Trophoblast cell (in vitro differentiated cells and primary cell): ENCODE data around the gene HMGB2.

Source experiments
- DNase-seq, 2 donors: peaks; one replicate each; pipeline ENCODE4 v3.0.0-alpha.2; 2016
- H2AFZ ChIP-seq: 2 replicates; pipeline ENCODE4 v1.6.1; 2013; ENCODE audit warnings: low read length, moderate library complexity, mild to moderate bottlenecking; ENCODE audit not compliant: insufficient read depth, poor library complexity
- H2AK5ac ChIP-seq: 2 replicates; pipeline ENCODE4 v1.6.1; 2013; ENCODE audit warnings: mild to moderate bottlenecking, low read length
- H2BK120ac ChIP-seq: 2 replicates; pipeline ENCODE4 v1.6.1; 2013; ENCODE audit warnings: low read length, mild to moderate bottlenecking, moderate library complexity; ENCODE audit not compliant: insufficient read depth, poor library complexity
- H2BK12ac ChIP-seq: 2 replicates; pipeline ENCODE4 v1.6.1; 2013; ENCODE audit warnings: mild to moderate bottlenecking, low read length, moderate library complexity
- H2BK5ac ChIP-seq: 2 replicates; pipeline ENCODE4 v1.6.1; 2013; ENCODE audit warnings: low read length, low read depth, moderate library complexity, mild to moderate bottlenecking; ENCODE audit not compliant: poor library complexity
- H3K14ac ChIP-seq: 2 replicates; pipeline ENCODE4 v1.6.1; 2013; ENCODE audit warnings: mild to moderate bottlenecking, low read length
- H3K18ac ChIP-seq: 2 replicates; pipeline ENCODE4 v1.6.1; 2013; ENCODE audit warnings: mild to moderate bottlenecking, low read length
- H3K23ac ChIP-seq: 2 replicates; pipeline ENCODE4 v1.6.1; 2013; ENCODE audit warnings: low read length
- H3K27ac ChIP-seq: 2 replicates; pipeline ENCODE4 v1.5.1; 2013; ENCODE audit warnings: low read depth, mild to moderate bottlenecking, inconsistent platforms, low read length, moderate library complexity
- H3K27me3 ChIP-seq: 2 replicates; pipeline ENCODE4 v1.6.1; 2013; ENCODE audit warnings: inconsistent platforms, mild to moderate bottlenecking, low read length, moderate library complexity; ENCODE audit not compliant: insufficient read depth
- H3K36me3 ChIP-seq, 2 experiments: 1 replicate in 1 of 2; 2 replicates in 1 of 2; pipeline ENCODE4 v1.6.1; 2013; ENCODE audit warnings: low read length in 2 of 2, mild to moderate bottlenecking in 2 of 2, moderate library complexity in 1 of 2; ENCODE audit not compliant: insufficient read depth in 2 of 2, control insufficient read depth in 1 of 2
- H3K4ac ChIP-seq: 2 replicates; pipeline ENCODE4 v1.6.1; 2013; ENCODE audit warnings: low read depth, mild to moderate bottlenecking, low read length, moderate library complexity
- H3K4me1 ChIP-seq, 2 experiments: 1 replicate in 1 of 2; 2 replicates in 1 of 2; pipeline ENCODE4 v1.6.1; 2013; ENCODE audit warnings: low read length in 2 of 2, mild to moderate bottlenecking in 2 of 2, moderate library complexity in 1 of 2; ENCODE audit not compliant: insufficient read depth in 2 of 2, control insufficient read depth in 1 of 2
- H3K4me2 ChIP-seq: 2 replicates; pipeline ENCODE4 v1.6.1; 2013; ENCODE audit warnings: inconsistent platforms, mild to moderate bottlenecking, low read length, moderate library complexity
- H3K4me3 ChIP-seq: 2 replicates; pipeline ENCODE4 v1.5.1; 2013; ENCODE audit warnings: mild to moderate bottlenecking, low read depth, low read length, inconsistent platforms
- H3K79me1 ChIP-seq: one replicate; pipeline ENCODE4 v1.6.1; 2013; ENCODE audit warnings: low read length
- H3K79me2 ChIP-seq: 2 replicates; pipeline ENCODE4 v1.6.1; 2013; ENCODE audit warnings: low read length, mild to moderate bottlenecking; ENCODE audit not compliant: control insufficient read depth, insufficient read depth, poor library complexity
- H3K9ac ChIP-seq: 2 replicates; pipeline ENCODE4 v1.6.1; 2013; ENCODE audit warnings: mild to moderate bottlenecking, low read length
- H3K9me3 ChIP-seq: 2 replicates; pipeline ENCODE4 v1.6.1; 2013; ENCODE audit warnings: low read depth, mild to moderate bottlenecking, control low read depth, inconsistent platforms, low read length; ENCODE audit not compliant: insufficient read depth
- H4K12ac ChIP-seq: 2 replicates; pipeline ENCODE4 v1.6.1; 2013; ENCODE audit warnings: low read depth, mild to moderate bottlenecking, low read length, moderate library complexity
- H4K8ac ChIP-seq: 2 replicates; pipeline ENCODE4 v1.6.1; 2013; ENCODE audit warnings: low read depth, mild to moderate bottlenecking, low read length, moderate library complexity
- H4K91ac ChIP-seq: one replicate; pipeline ENCODE4 v1.6.1; 2013; ENCODE audit warnings: low read depth, mild to moderate bottlenecking, low read length, moderate library complexity
- WGBS: extraction: QIAGEN DNeasy Blood & Tissue Kit; methylation state at CpG from one replicate; pipeline ENCODE4 v1.1.7; 2013; ENCODE audit warnings: missing lambda C conversion rate; ENCODE audit not compliant: insufficient read length, insufficient coverage; ENCODE audit errors: extremely low coverage; 5-methylcytosine and 5-hydroxymethylcytosine counted together

HMGB2 gene

DNA sequence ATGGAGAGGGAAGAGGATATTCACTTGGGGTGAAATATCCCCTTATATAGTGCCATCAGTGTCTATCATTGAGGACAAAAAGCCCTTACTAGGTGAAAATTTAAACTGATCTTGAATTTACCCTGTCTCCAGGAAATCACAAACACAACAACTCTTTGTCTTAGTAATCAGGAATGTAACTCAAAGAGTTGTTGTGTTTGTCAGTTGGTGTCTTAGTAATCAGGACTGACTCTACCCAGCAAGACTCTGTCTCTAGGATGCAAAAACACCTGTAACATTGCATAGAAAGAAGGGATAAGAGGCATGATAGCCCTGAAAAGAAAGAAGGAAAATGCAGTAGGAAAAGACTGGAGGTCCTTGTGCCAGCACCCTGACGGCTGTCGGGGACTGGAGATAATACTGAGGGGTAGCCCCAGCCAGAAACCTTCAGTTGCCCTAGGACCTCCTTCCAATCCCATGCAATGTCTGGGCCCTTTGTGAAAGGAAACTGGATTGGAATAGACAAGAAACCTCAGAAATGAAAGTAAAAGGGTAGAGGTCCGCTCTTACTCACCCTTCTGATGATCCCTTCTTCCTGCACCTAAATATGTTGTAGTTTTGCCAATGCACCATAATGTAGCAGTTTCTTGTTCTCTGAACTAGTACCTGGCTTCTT, 45.3 kb downstream of the HMGB2 start:
- Histone ChIP-seq H3K4me1 (peaks cover 0 to 6% of the 10 kb centered on the region in 2 experiments), H3K4ac (no peak overlapping the region), H3K27ac (no peak overlapping the region), H3K18ac (no peak overlapping the region), H3K27me3 (no peaks in the 10 kb centered on the region), H4K12ac (no peak overlapping the region), H3K4me2 (no peak overlapping the region), H3K79me2 (no peaks in the 10 kb centered on the region), H2BK12ac (no peak overlapping the region), H3K23ac (no peak overlapping the region), H3K14ac (no peak overlapping the region), H2BK5ac (no peak overlapping the region), H3K9ac (no peak overlapping the region), H4K8ac (no peak overlapping the region), H3K4me3 (no peak overlapping the region), H2BK120ac (no peak overlapping the region), H3K9me3 (peaks cover 4% of the 10 kb centered on the region), H3K36me3 (peaks cover 0 to 6% of the 10 kb centered on the region in 2 experiments), H4K91ac (no peak overlapping the region), H2AFZ (no peak overlapping the region), H2AK5ac (no peak overlapping the region), H3K79me1 (no peaks in the 10 kb centered on the region)
- DNase-seq: peak in 1 of 2 donors; percentile 69
- no CpG with 5 or more reads among the region's 3 CpGs for WGBS

DNA sequence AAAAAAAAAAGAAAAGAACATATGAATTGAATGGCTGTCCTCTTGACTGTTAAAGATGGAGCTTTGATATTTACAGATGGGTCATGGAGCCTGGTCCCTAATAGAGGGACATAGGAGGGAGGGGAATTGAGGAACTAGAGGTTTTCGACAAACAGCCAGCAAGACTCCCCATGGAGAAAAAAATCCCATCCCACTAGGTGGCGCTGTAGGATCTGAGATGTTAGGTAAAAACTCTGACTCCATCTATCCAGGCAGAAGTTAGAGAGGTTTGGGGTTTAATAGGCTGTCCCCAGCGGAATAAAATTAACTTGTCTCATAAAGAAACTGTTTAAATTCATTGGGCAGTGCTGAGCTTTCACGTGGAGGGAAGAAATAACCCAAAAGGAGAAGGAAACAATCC, 45.9 kb downstream of the HMGB2 start:
- no peak overlapping the region for H2BK120ac ChIP-seq
- H2BK12ac ChIP-seq: no peak overlapping the region
- no peaks in the 10 kb centered on the region for H3K27me3 ChIP-seq
- H3K9ac ChIP-seq: no peak overlapping the region
- no CpG with 5 or more reads among the region's 4 CpGs for WGBS
- H3K4me3 ChIP-seq: no peak overlapping the region
- H4K8ac ChIP-seq: no peak overlapping the region
- DNase-seq: peak; percentile 84 to 98
- no peak overlapping the region for H3K14ac ChIP-seq
- H3K4me1 ChIP-seq: peaks cover 0 to 6% of the 10 kb centered on the region in 2 experiments
- peaks cover 4% of the 10 kb centered on the region for H3K9me3 ChIP-seq
- no peak overlapping the region for H2AFZ ChIP-seq
- H2BK5ac ChIP-seq: no peak overlapping the region
- no peak overlapping the region for H4K91ac ChIP-seq
- H3K79me1 ChIP-seq: no peaks in the 10 kb centered on the region
- no peak overlapping the region for H2AK5ac ChIP-seq
- H3K4me2 ChIP-seq: no peak overlapping the region
- H3K27ac ChIP-seq: no peak overlapping the region
- H3K36me3 ChIP-seq: peaks cover 0 to 6% of the 10 kb centered on the region in 2 experiments
- H3K79me2 ChIP-seq: no peaks in the 10 kb centered on the region
- H3K4ac ChIP-seq: no peak overlapping the region
- H3K23ac ChIP-seq: no peak overlapping the region
- H3K18ac ChIP-seq: no peak overlapping the region
- no peak overlapping the region for H4K12ac ChIP-seq

DNA sequence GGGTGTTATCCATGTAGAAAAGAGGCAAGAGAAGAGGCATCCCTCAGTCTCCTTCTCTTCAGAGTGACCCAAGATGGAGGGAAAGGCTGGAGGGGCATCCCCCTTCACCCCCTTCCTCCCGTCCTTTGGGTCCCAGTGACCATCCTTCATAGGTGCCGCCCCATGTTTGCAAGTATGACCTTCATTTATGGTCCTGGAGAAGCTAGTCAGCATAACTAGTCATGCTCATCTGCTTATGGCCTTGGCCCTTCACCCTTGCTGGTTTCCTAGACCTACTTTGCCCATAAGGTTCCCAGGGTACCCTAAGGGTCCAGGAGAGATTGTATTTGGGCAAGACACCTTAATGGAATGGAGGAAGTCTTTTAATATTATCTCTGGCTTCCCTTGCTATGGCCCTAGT, 46.7 kb downstream of the HMGB2 start:
- no peak for DNase-seq
- WGBS: no CpG with 5 or more reads among the region's 2 CpGs

DNA sequence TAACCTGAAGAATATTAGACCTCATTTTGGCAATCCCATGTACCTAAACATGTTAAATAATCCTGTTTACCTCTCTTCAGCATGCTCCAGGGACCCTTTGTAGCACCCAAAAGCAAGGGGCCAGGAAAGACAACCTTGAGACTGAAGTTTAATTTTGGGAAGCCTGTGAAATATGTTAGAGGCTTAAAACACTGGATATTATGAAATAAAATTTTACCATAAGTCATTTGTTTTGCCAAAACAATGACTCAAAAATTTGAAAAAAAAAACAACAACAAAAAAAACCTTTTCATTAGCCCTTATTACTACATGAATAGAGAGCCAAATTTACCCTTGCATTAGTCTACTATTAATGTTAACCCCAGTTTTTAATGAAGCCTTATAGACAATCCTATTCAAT, 49.7 kb downstream of the HMGB2 start:
- no peak for DNase-seq
- Histone ChIP-seq H3K4me3 (no peak overlapping the region), H4K12ac (no peak overlapping the region), H3K9ac (no peak overlapping the region), H2AK5ac (no peak overlapping the region), H2BK5ac (no peak overlapping the region), H4K91ac (no peak overlapping the region), H4K8ac (no peak overlapping the region), H3K9me3 (peaks cover 4% of the 10 kb centered on the region), H3K79me1 (no peaks in the 10 kb centered on the region), H3K23ac (no peak overlapping the region), H3K14ac (no peak overlapping the region), H3K4me1 (peaks cover 0 to 5% of the 10 kb centered on the region in 2 experiments), H2BK120ac (no peak overlapping the region), H3K4ac (no peak overlapping the region), H3K27ac (no peak overlapping the region), H2AFZ (no peak overlapping the region), H2BK12ac (no peak overlapping the region), H3K27me3 (no peaks in the 10 kb centered on the region), H3K36me3 (peaks cover 2 to 6% of the 10 kb centered on the region in 2 experiments), H3K79me2 (no peaks in the 10 kb centered on the region), H3K4me2 (no peak overlapping the region), H3K18ac (no peak overlapping the region)

More for the DNA sequence above, 46.7 kb downstream of the HMGB2 start:
- H3K4me3 ChIP-seq: no peak overlapping the region
- H4K12ac ChIP-seq: no peak overlapping the region
- H2BK12ac ChIP-seq: no peak overlapping the region
- H3K79me1 ChIP-seq: no peaks in the 10 kb centered on the region
- no peak overlapping the region for H3K4ac ChIP-seq
- peaks cover 4% of the 10 kb centered on the region for H3K9me3 ChIP-seq
- H3K27me3 ChIP-seq: no peaks in the 10 kb centered on the region
- no peak overlapping the region for H4K8ac ChIP-seq
- no peak overlapping the region for H4K91ac ChIP-seq
- H3K18ac ChIP-seq: no peak overlapping the region
- no peak overlapping the region for H2BK5ac ChIP-seq
- no peak overlapping the region for H3K4me2 ChIP-seq
- H2BK120ac ChIP-seq: no peak overlapping the region
- no peak overlapping the region for H3K27ac ChIP-seq
- H2AK5ac ChIP-seq: no peak overlapping the region
- no peak overlapping the region for H3K9ac ChIP-seq
- no peak overlapping the region for H2AFZ ChIP-seq
- no peak overlapping the region for H3K14ac ChIP-seq
- peaks cover 0 to 6% of the 10 kb centered on the region in 2 experiments for H3K36me3 ChIP-seq
- H3K4me1 ChIP-seq: peaks cover 0 to 6% of the 10 kb centered on the region in 2 experiments
- no peak overlapping the region for H3K23ac ChIP-seq
- H3K79me2 ChIP-seq: no peaks in the 10 kb centered on the region
